Measurements from ENCODE around the gene THBS3. TPM values are rescaled to one million over a fixed set of nuclear protein-coding genes. Genes with fewer than 3 reads are reported as not detected.
"Not testable (repeated sequence)": the region's sequence is repeated elsewhere in the genome, so short reads cannot be mapped to it uniquely, and the experiment has no call there.

The THBS3 gene
- total RNA-seq, 1 donor from 2014 or later: 7.2 TPM

DNA sequence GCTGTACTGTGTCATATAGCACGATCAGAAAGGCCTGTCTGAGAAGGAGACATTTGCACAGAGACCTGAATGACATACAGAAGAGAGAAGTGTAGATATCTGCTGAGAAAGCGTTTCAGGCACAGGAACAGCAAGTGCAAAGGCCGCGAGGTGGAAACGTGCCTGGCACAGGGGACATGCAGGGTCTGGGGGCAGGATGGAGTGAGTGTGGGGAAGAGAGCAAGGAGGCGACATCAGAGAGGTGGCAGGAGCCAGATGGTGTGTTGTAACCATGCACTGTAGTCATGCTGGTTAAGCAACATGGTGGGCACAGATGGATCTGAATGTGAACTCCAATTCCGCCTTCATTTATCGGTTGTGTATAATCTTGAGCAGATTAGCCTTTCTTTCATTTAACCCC is 47.6 kb downstream of the THBS3 start:
- intact Hi-C loops (cut with micrococcal nuclease): no loop called here
- H3K4me3 ChIP-seq: no peak overlapping the region
- TF ChIP-seq CTCF (IDR thresholded peaks at IDR 0.05; ENCODE audit: borderline replicate concordance): no peak
- H3K36me3 ChIP-seq: no peaks in the 10 kb centered on the region
- peaks cover under 1% of the 10 kb centered on the region for H3K4me1 ChIP-seq
- no peaks in the 10 kb centered on the region for H3K27me3 ChIP-seq (ENCODE audit: low read depth)
- no peak overlapping the region for H3K27ac ChIP-seq (replicated peaks)
- no peak for DNase-seq
- peaks cover 7% of the 10 kb centered on the region for H3K9me3 ChIP-seq (replicated peaks)

DNA sequence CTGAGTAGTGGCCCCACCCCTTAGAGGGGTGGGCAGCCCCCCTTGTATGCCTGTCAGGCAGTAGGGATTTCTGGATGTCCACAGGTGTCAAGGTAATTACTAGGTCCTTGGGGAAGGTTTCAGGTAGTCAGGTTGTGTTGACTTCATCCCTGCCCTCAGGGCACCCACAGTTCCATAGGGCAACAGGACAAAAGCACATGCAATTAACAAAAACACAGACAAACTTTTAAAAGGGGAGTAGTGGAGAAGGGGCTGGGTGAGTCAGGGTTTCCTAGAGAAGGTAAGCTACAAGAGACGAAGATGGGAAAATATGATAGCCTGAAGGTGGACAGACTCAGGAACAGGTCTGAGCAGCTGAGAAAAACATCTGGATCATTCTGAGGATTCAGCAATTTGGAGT is 48.7 kb downstream of the THBS3 start:
- Histone ChIP-seq H3K4me1 (no peaks in the 10 kb centered on the region), H3K4me3 (no peak overlapping the region), H3K27ac (replicated peaks) (no peak overlapping the region), H3K36me3 (no peaks in the 10 kb centered on the region), H3K27me3 (ENCODE audit: low read depth) (no peaks in the 10 kb centered on the region), H3K9me3 (replicated peaks) (no peaks in the 10 kb centered on the region)
- intact Hi-C loops (cut with micrococcal nuclease): no loop called here
- TF ChIP-seq CTCF (IDR thresholded peaks at IDR 0.05; ENCODE audit: borderline replicate concordance): no peak
- no peak for DNase-seq

- intact Hi-C loops (cut with micrococcal nuclease); H3K36me3 ChIP-seq; H3K4me3 ChIP-seq; H3K27ac ChIP-seq (replicated peaks); DNase-seq; H3K9me3 ChIP-seq (replicated peaks); H3K4me1 ChIP-seq; H3K27me3 ChIP-seq (ENCODE audit: low read depth): not testable (repeated sequence)
Observed at GRCh38 chr1:155155996-155156643, 51.6 kb downstream of the THBS3 start.

Other genes with a start within 250 kb of the THBS3 start
- 12.9 TPM for gene PYGO2, start 246.1 kb downstream of the THBS3 start, total RNA-seq
- gene SHC1, start 237.2 kb downstream of the THBS3 start, total RNA-seq: 43.0 TPM
- gene CKS1B, start 233.2 kb downstream of the THBS3 start, total RNA-seq: 17.8 TPM
- 30.1 TPM for gene FLAD1, start 224.6 kb downstream of the THBS3 start, total RNA-seq
- not detected for gene LENEP, start 214.3 kb downstream of the THBS3 start, total RNA-seq
- 42.8 TPM for gene ZBTB7B, start 205.1 kb downstream of the THBS3 start, total RNA-seq
- not detected for gene DCST2, start 174.1 kb downstream of the THBS3 start, total RNA-seq
- gene DCST1, start 174.1 kb downstream of the THBS3 start, total RNA-seq: not detected
- gene ADAM15, start 156.6 kb downstream of the THBS3 start, total RNA-seq: 82.1 TPM
- 1.7 TPM for gene EFNA4, start 144.2 kb downstream of the THBS3 start, total RNA-seq
- gene EFNA3, start 129.1 kb downstream of the THBS3 start, total RNA-seq: 0.71 TPM
- 42.9 TPM for gene EFNA1, start 80.0 kb downstream of the THBS3 start, total RNA-seq
- gene SLC50A1, start 72.0 kb downstream of the THBS3 start, total RNA-seq: 8.2 TPM
- 54.5 TPM for gene DPM3, start 67.4 kb downstream of the THBS3 start, total RNA-seq
- 113 TPM for gene KRTCAP2, start 34.6 kb downstream of the THBS3 start, total RNA-seq
- 0.11 TPM for gene TRIM46, start 34.0 kb downstream of the THBS3 start, total RNA-seq
- gene MTX1, start 798 bp upstream of the THBS3 start, total RNA-seq: 18.0 TPM
- 13.9 TPM for gene ENTREP3, start 47.6 kb upstream of the THBS3 start, total RNA-seq
- 57.1 TPM for gene SCAMP3, start 54.5 kb upstream of the THBS3 start, total RNA-seq
- 18.1 TPM for gene CLK2, start 65.6 kb upstream of the THBS3 start, total RNA-seq
- gene HCN3, start 69.6 kb upstream of the THBS3 start, total RNA-seq: 1.2 TPM
- gene PKLR, start 93.5 kb upstream of the THBS3 start, total RNA-seq: not detected
- 75.0 TPM for gene FDPS, start 101.0 kb upstream of the THBS3 start, total RNA-seq
- 18.0 TPM for gene RUSC1, start 113.0 kb upstream of the THBS3 start, total RNA-seq